Measurements from ENCODE around the gene EXO1. TPM values are rescaled to one million over a fixed set of nuclear protein-coding genes. Genes with fewer than 3 reads are reported as not detected.
A peak's percentile ranks its signal among the peaks of the same experiment; 100 is the strongest.

Gene EXO1
- total RNA-seq, 1 donor from 2014 or later = 0.53 TPM

GRCh38 chr1:241837416-241837815 lies 10.6 kb upstream of the EXO1 start:
- DNase-seq (ENCODE audit: low read depth) = no peak
- no peak for TF ChIP-seq CTCF (IDR thresholded peaks at IDR 0.05; ENCODE audit: insufficient read depth, low read length, severe bottlenecking)
- no peaks in the 10 kb centered on the region for H3K36me3 ChIP-seq (ENCODE audit: control insufficient read depth, insufficient read depth, low read length)
- no peak overlapping the region for H3K4me3 ChIP-seq (ENCODE audit: low read depth, low read length)
- H3K27me3 ChIP-seq (ENCODE audit: control insufficient read depth, insufficient read depth, low read length) = no peaks in the 10 kb centered on the region
- FAIRE-seq = no peak

GRCh38 chr1:241837901-241838300 lies 10.1 kb upstream of the EXO1 start:
- H3K4me3 ChIP-seq (ENCODE audit: low read depth, low read length) = no peak overlapping the region
- H3K27me3 ChIP-seq (ENCODE audit: control insufficient read depth, insufficient read depth, low read length) = no peaks in the 10 kb centered on the region
- DNase-seq (ENCODE audit: low read depth) = peak; percentile 13
- no peak for FAIRE-seq
- no peak for TF ChIP-seq CTCF (IDR thresholded peaks at IDR 0.05; ENCODE audit: insufficient read depth, low read length, severe bottlenecking)
- no peaks in the 10 kb centered on the region for H3K36me3 ChIP-seq (ENCODE audit: control insufficient read depth, insufficient read depth, low read length)

- no peak overlapping the region for H3K4me3 ChIP-seq (ENCODE audit: low read depth, low read length)
- H3K36me3 ChIP-seq (ENCODE audit: control insufficient read depth, insufficient read depth, low read length) = no peaks in the 10 kb centered on the region
- DNase-seq (ENCODE audit: low read depth) = no peak
- no peak for FAIRE-seq
- no peak for TF ChIP-seq CTCF (IDR thresholded peaks at IDR 0.05; ENCODE audit: insufficient read depth, low read length, severe bottlenecking)
- H3K27me3 ChIP-seq (ENCODE audit: control insufficient read depth, insufficient read depth, low read length) = no peaks in the 10 kb centered on the region
Measured at GRCh38 chr1:241838897-241839296, 9.1 kb upstream of the EXO1 start.

GRCh38 chr1:241839369-241839979 lies 8.5 kb upstream of the EXO1 start:
- FAIRE-seq (no peak), DNase-seq (ENCODE audit: low read depth) (no peak)
- H3K36me3 ChIP-seq (ENCODE audit: control insufficient read depth, insufficient read depth, low read length) = no peaks in the 10 kb centered on the region
- no peak overlapping the region for H3K4me3 ChIP-seq (ENCODE audit: low read depth, low read length)
- no peaks in the 10 kb centered on the region for H3K27me3 ChIP-seq (ENCODE audit: control insufficient read depth, insufficient read depth, low read length)
- no peak for TF ChIP-seq CTCF (IDR thresholded peaks at IDR 0.05; ENCODE audit: insufficient read depth, low read length, severe bottlenecking)

GRCh38 chr1:241840164-241840563 lies 7.8 kb upstream of the EXO1 start:
- peak; percentile 7 for FAIRE-seq
- no peak overlapping the region for H3K4me3 ChIP-seq (ENCODE audit: low read depth, low read length)
- no peaks in the 10 kb centered on the region for H3K36me3 ChIP-seq (ENCODE audit: control insufficient read depth, insufficient read depth, low read length)
- no peak for DNase-seq (ENCODE audit: low read depth)
- TF ChIP-seq CTCF (IDR thresholded peaks at IDR 0.05; ENCODE audit: insufficient read depth, low read length, severe bottlenecking) = no peak
- H3K27me3 ChIP-seq (ENCODE audit: control insufficient read depth, insufficient read depth, low read length) = no peaks in the 10 kb centered on the region

- Histone ChIP-seq H3K27me3 (ENCODE audit: control insufficient read depth, insufficient read depth, low read length) (no peaks in the 10 kb centered on the region), H3K4me3 (ENCODE audit: low read depth, low read length) (no peak overlapping the region), H3K36me3 (ENCODE audit: control insufficient read depth, insufficient read depth, low read length) (no peaks in the 10 kb centered on the region)
- TF ChIP-seq CTCF (IDR thresholded peaks at IDR 0.05; ENCODE audit: insufficient read depth, low read length, severe bottlenecking) = no peak
- no peak for FAIRE-seq
- no peak for DNase-seq (ENCODE audit: low read depth)
Measured at GRCh38 chr1:241841691-241842090, 6.3 kb upstream of the EXO1 start.

Data from bronchial epithelial cell (primary cell).